Activated CD8-positive, alpha-beta memory T cell treated with anti-CD3 and anti-CD28 coated beads, Interleukin-2, amount 50 U/mL, for 48 hours (primary cell): ENCODE data around the gene ABCC6.
A peak's percentile ranks its signal among the peaks of the same experiment; 100 is the strongest.

Experiments used
- DNase-seq: peaks from one replicate; pipeline ENCODE4 v3.0.0-alpha.2; 2020

ABCC6 gene

DNA sequence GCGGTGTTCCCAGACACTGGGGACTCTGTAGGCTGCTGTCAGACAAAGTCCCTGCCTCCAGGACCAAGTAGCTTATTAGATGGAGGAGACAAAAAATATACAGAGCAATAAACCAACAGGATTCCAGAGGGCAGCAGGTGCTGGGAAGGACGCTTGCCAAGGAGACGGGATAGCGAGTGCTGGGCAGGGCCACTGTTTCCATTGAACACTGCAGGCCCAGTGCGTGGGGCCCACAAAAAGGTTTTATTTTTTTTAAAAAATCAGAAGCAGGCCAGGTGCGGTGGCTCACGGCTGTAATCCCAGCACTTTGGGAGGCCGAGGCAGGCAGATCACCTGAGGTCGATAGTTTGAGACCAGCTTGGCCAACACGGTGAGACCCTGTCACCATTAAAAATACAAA, 84.2 kb downstream of the ABCC6 start:
- DNase-seq = no peak

DNA sequence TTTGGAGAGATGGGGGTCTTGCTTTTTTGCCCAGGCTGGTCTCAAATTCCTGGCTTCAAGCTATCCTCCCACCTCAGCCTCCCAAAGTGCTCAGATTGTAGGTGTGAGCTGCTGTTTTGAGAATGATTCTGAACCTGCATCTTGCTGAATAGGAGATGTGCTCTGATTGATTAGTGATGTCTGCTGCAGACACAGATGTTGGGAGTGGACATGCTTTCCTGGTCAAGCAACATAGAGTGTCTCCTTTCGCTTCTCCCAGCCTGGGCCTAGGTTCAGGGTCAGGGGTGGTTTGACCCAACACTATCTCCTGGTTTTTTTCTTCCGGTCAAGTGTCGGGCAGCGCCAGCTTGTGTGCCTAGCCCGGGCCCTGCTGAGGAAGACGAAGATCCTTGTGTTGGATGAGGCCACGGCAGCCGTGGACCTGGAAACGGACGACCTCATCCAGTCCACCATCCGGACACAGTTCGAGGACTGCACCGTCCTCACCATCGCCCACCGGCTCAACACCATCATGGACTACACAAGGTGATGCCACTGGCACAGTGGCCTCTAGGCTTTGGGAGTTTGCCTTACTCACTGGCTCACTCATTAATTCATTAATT, 85.2 kb downstream of the ABCC6 start:
- DNase-seq = no peak

DNA sequence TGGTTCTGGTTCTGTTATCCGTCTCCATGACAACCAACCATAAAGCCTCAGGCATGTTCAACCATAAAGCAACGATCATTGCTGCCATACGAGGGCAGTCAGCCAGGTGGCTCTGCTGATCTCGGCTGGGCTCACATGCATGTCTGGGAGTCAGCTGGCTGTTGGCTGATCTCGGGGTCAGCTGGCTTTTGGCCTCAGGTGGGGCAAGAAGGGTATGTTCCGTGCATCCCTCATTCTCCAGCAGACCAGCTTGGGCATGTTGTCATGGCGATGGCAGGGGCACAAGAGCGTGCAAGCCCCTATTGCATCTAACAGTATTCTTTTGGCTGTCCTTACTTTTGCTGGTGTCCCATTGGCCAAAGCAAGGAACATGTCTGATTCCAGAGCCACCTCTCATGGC, 86.2 kb downstream of the ABCC6 start:
- no peak for DNase-seq

DNA sequence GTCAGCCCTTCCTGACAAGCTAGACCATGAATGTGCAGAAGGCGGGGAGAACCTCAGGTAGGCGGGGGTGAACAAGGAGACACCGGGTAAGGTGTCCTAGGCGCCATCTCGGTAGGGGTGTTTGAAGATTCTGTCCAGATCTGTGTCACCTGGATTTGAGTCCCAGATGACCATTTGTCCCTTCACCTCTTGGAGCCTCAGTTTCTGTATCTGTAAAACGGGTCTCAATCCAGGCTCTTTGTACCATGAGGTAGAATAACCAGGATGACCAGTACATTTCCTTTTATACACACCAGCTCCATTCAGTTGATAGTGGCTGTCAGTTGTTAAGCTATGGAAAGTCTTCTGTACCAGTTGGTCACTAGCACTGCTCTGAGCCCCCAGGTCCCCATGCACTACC, 86.7 kb downstream of the ABCC6 start:
- no peak for DNase-seq

DNA sequence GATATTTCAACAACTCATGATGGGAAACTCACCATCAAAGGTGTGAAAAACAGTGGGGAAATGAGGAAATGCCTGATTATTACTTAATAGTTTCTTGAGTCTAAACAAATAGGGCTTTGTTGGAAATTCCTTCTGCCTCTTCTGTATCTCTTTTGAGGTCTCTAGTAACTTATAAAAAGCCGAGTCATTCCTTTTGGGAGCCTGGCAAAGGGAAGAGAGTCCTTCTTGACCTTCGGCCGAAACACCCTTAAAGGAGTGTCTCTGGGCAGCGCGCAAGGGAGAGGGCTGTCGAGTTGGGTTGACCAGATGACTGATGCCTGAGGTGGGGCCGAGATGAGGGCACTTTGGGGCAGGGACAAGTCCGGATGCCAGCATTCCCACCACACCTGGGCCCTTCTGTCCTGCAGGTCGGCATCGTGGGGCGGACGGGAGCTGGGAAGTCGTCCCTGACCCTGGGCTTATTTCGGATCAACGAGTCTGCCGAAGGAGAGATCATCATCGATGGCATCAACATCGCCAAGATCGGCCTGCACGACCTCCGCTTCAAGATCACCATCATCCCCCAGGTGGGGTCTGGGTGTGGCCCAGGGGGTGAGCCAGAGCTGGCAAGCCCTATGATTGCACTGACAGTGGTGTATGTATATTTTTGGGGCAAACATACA, 89.2 kb downstream of the ABCC6 start:
- DNase-seq = no peak

DNA sequence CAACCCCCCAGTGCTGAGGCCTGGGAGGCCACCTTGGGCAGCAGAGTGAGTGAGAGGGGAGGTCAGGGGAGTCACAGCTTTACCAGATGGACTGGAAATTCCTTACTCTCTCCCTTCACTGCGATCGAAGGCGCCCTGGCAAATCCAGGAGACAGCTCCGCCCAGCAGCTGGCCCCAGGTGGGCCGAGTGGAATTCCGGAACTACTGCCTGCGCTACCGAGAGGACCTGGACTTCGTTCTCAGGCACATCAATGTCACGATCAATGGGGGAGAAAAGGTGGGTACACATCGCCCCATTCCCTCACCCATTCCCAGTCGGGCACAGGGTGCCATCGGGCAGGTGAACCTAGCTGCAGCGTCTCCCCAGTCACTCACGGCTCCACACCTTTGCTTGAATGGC, 91.6 kb downstream of the ABCC6 start:
- DNase-seq = no peak

DNA sequence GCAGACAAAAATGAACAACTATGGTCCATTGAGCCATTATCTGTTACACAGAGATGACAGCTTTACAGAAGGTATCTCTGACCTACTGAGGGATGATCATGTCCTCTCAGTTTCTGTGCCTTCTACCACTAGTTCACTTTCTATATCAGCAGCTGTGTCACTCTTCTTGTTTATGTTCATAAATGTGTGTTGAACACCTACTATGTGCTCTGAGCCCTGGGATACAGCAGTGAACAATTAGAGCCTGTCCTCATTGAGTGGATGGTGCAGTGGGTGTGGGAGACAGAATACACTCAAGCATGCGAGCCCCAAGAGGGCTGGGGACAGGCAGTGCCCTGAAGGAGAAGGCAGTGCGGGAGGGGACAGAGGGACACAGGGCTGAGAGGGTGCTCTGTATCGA, 92.1 kb downstream of the ABCC6 start:
- no peak for DNase-seq

DNA sequence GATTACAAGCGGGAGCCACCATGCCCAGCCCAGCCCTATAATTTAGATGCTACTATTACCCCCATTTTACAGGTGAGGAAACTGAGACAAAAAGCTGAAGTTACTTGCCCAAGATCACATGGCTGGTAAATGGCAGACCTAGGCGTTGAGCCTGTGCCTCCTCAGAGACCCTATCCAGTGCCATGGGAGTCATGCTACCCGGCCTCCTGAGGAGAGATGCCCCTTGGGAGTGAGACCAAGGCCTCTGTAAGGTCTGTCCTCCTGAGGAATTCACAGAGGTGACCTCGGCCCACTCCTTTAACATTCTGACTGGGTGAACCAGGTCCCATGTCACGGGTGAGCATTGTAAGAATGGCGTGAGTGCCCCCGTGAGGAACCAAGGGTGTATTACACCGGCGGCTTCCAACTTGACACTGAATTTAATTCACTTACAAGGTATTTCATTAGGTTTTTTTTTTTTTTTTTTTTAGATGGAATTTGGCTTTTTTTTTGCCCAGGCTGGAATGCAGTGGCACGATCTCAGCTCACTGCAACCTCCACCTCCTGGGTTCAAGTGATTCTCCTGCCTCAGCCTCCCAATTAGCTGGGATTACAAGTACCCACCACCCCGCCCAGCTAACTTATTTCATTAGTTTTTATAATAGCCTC, 95.7 kb downstream of the ABCC6 start:
- peak; percentile 82 for DNase-seq

DNA sequence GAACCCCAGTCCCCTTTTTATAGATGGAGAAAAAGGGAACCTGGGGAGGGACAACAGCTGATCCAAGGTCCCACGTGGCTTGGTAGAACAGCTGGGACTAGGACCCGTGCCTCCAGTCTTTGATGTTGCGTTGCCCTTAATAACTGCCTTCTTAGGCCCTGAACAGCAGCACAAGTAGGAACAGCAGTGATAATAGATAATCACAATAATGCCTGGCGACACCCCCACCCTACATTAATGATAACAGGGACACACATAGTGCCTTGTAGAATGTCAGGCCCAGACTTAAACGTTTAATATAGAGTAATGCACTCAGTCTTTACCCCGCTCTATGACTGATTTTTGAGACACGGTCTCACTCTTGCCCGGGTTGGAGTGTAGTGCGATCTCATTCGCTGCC, 96.4 kb downstream of the ABCC6 start:
- no peak for DNase-seq

DNA sequence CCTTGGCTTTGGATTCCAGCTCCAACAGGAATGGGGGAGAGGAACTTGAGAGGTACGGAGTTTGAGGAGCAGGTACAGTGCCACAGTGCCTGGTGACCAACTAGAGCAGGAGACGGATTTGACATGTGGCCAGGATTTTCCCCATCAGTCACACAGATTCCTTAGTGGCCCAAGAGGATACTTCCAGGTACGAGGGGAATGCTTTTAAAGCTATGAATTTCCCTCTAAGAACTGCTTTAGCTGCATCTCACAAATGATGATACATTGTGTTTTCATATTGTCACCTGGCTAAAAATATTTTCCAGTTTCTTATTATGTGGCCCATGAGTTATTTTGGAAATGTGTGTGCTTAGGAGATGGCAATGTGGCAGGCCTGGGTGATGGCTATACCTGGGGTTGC, 98.3 kb downstream of the ABCC6 start:
- no peak for DNase-seq

DNA sequence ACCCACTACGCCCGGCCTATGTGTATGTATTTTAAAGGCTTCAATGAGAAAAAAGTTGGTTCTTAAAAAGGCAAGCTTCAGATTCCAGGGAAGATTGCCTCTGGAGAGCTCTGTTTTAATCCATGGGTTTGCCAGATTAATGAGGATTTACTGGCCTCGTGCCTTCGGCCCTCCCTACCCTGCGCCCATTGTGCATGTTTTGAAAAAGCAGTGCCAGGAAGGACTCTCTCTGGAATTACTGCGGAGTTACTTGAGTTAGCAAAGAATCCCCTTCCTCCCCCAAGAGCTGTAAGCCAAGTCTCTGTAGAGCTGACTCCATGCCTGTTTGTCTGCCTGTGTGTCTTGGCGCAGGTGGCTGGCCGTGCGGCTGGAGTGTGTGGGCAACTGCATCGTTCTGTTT, 98.9 kb downstream of the ABCC6 start:
- no peak for DNase-seq

DNA sequence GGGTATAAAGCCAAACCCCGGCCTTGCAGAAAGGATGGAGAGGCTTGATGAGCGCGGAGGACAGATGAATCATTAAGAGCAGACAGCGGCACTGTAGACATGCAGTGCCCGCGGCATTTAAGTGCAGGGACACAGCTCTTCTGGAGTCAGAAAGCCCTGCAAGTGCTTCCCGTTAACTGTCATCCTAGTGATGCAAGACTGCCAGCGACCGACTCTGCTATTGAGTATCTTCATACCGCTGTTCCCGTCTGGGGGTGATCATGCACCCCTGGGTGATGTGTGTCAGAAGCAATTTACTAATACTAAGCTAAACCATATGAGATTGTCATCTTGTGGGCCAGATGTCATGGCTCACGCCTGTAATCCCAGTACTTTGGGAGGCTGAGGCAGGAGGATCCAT, 101.0 kb downstream of the ABCC6 start:
- no peak for DNase-seq

DNA sequence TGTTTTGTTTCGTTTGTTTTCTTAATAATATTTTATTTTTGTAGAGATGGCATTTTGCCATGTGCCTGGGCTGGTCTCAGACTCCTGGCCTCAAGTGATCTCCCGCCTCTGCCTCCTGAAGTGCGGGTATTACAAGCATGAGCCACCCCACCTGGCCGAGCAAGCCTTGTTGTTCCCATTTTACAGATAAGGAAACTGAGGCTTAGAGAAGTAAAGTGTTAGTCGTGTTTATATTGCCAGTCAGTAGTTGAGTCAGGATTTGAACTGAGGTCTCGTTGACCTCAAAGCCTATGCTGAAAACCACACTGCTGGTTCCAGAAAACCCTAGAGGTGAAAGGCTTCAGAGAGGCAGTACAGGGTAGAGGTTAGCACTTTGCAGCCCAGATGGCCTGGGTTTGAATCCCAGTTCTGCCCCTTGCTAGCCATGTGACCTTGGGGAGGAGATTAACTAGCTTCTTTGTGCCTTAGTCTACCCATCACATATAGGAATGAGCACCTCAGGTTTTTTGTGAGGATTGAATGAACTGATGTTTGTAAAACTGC, 102.0 kb downstream of the ABCC6 start:
- DNase-seq = no peak

DNA sequence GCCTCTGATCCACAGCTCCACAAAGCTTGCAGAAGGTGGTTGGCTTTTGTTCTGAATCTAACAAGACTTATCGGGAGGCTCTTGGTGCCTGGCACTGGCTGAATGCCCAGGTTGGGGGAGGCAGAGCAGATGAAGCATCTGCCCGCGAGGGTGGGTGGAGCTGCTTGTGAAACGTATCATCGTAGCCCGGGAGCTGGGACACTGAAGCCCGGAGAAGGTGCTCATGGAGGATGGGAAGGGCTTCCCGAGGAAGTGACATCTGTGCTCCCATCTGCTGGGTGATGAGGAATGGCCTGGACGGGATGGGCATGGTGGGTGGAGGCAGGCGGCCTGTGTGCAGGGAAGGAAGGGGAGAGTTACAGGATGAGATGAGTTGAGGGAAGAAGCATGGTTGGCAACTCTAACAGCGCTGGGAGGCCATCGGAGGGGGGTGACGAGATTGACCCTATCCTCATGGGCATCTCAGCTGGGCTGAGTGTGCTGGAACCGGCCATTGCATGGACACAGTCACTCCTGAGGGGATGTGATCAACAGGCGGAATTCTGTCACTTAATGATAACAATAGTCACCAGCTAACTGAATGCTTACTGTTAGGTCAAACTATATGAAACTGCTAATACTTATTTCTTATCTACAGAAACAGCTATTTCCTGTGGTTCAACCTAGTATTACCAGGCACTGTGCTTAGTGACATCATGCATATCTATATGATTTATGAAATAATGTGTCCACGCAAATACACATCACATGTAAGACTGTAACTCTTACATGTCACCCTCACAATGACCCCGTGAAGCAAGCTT, 102.7 kb downstream of the ABCC6 start:
- no peak for DNase-seq

DNA sequence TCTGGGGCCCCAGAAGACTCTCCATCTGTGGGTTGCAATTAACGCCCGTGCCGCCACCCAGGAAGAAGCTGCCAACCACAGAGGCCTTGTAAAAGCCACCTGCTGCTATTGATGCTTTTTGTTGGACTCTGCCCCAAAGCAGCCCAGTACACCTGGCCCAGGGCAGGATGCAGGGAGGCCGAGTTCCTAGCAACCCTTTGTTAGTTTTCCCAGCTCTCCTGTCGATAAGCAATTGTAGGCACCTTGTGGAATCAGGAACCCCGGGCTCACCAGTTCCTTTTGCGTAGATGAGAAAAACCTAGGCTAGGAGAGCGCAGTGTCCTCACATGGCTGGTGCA, 103.3 kb downstream of the ABCC6 start:
- no peak for DNase-seq

DNA sequence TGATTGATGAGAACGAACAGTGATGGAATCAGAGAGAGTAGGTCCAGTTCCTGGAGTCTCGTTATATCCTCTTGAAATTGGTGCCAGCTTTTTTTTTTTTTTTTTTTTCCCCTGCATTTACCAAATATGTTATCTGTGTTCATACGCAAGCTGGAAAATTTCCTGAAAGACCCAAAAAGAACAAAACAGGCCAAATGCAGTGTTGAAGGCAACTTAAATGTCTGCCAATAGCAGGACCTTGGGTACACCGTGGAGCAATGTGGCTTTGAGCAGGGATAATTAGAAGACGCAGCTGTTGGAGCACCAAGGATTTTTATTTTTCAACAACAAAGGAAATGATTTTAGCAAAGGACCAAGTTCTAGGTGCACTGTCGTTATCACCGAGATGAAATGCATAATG, 105.0 kb downstream of the ABCC6 start:
- DNase-seq = no peak

DNA sequence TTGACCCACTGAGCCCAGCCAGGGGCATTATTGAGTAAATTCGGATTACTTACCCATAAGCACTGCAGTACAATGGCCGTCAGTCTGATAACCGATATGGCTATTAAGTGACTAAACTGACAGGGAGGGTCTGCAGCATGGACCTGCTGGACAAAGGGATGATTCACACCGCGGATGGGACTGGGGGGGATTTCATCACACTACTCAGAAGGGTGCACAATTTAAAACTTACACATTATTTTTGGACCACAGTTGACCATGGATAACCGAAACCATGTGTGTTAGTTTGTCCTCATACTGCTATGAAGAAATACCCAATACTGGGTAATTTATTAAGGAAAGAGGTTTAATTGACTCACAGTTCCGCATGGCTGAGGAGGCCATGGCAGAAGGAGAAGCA, 106.5 kb downstream of the ABCC6 start:
- no peak for DNase-seq

DNA sequence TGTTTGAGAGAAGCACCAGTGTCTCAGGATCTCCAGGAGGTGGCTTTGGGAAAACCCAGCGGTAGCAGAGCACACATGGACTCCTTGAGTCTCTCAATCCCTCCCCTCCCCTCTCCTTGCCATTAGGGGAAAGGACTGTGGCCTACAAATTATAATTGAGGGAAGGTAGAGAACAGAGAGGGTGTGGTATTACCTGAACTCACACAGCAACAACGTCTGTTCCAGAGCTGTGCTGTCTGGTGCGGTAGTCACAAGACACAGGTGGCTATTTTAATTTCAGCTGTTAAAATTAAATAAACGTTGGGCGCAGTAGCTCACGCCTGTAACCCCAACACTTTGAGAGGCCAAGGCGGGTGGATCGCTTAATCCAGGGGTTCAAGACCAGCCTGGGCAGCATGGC, 110.2 kb downstream of the ABCC6 start:
- no peak for DNase-seq

DNA sequence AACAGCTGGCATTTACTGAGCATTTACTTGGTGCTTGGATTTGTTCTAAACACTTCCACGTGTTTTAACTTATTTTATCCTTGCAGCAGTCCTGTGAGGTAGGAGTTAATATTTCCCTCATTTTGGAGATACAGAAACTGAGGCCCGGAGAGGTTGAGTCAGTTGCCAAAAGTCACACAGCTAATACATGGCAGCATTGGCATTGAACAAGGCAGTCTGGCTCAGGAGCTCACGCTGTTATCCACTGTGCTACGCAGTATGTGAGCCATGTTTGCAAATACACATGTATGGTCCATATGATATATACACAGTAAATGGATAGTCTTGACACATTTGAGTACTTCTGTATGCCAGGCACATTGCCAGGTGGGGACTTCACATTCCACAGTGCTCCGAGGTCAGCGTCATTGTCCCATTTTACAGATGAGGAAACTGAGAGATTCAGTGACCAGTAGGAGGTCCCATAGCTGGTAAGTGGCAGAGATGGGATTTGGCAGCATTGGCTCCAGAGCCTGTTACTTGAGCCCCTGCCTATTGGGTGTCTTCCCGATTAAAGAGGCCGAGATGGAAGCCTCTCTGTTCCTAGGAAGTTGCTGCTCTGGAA, 110.7 kb downstream of the ABCC6 start:
- no peak for DNase-seq

DNA sequence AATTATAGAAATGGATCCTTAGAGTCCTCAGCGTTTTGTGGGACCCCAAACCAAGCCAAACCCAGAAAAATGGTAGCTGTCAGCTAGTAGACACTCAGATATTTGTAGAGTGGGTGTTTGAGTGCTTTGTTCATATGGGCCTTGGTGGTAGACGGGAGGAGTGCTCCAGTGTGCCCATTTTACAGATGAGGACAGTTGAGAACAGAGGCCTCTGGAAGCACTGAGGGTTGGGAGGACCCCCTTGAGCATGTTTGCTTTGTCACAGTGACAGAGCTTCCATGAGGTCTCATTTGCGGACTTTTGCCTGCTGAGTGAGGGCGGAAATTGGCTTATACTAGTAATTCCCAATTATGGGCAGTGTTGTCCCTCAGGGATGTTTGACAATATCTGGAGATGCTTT, 111.7 kb downstream of the ABCC6 start:
- no peak for DNase-seq

DNA sequence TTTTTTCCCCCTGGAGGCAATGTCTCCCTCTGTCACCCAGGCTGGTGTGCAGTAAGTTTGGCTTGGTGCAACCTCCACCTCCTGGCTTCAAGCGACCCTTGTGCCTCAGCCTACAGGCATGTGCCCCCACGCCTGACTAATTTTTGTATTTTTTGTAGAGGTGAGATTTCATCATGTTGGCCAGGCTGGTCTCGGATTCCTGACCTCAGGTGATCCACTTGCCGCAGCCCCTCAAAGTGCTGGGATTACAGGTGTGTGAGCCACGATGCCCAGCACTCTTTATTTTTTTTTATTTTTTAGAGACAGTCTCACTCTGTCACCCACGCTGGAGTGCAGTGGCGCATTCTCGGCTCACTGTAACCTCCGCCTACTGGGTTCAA, 113.2 kb downstream of the ABCC6 start:
- no peak for DNase-seq

DNA sequence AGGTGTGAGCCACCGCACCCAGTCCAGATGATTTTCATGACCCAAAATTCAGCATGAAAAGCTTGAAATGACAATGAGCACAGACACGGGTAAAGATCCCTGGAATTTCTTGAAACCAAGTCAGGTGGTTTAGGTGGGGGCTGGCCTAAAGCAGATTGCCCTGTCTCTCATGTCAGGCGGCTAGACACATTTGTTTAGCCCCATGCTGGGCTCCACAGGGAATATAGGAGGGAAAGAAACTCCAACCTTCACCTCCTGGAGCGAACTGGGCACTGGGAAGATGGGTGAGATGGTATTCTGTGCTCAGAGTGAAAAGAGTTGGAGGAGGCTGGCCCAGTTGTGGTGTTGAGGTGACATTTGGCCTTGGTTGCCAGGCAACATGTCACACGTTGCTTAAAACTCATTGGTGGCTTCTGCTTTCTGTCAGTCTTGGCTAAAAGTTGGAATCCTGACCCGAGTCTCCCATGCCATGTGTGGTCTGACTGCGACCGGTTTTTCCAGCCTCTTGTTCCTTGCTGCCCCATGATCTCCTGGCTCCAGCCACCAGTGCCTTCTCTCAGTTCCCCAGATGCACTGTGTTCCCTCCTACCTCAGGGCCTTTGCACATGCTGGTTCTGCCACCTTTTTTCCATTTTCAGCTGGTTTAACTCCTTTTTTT, 113.7 kb downstream of the ABCC6 start:
- no peak for DNase-seq

DNA sequence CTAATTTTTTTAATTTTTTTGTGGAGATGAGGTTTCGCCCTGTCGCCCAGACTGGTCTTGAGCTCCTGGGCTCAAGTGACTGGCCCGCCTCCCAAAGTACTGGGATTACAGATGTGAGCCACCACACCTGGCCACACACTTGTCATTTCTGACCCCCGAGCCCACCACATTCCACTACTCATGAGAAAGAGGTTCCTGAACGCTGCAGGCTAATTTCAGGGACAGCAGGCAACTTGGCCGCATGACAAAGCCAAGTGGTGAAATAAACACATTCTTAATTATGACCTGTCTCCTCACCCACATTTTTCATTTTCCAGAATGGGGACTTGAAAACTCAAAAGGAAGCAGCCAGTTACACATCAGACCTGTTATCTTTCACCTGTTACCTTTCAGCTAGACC, 114.5 kb downstream of the ABCC6 start:
- DNase-seq = no peak
